Measurements from ENCODE around the gene CHN2. TPM values are rescaled to one million over a fixed set of nuclear protein-coding genes. Genes with fewer than 3 reads are reported as not detected.

Gene CHN2
- total RNA-seq, 1 donor from 2014 or later, result 11.0 TPM

GRCh38 chr7:29224726-29225125 is 30.2 kb downstream of the CHN2 start:
- DNase-seq (ENCODE audit: low spot score), result no peak

DNA sequence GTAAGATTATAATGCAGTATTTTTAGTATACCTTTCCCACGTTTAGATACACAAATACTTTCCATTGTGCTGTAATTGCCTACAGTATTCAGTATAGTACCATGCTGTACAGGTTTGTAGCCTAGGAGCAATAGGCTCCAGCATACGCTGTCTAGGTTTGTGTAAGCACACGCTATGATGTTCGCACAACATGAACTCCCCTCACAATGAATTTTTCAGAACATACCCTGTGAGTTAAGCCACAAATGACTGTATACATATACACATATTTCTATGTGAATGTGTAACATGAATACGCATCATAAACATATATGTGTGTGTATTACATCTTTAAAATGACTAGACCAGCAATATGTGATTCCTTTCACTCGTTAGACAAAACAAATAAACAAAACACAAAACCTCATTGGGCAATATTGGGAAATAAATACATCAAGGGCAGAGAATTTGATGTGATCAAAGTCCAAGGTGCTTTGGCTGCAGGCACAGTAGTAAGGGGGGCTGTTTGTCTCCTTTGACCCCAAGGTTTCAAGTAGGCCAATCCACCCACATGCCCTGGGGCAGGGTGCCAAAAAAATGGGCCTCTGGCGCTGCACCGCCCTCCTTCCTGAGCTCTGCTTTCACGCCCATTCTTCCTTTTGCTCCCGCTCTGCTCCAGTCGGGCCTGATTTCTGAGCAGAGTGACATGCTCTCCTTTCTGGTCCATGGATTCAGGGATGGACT is 33.9 kb downstream of the CHN2 start:
- no peak for DNase-seq (ENCODE audit: low spot score)

- no peak for DNase-seq (ENCODE audit: low spot score)
These were observed 34.5 kb downstream of the CHN2 start for GRCh38 chr7:29229066-29229465.

DNA sequence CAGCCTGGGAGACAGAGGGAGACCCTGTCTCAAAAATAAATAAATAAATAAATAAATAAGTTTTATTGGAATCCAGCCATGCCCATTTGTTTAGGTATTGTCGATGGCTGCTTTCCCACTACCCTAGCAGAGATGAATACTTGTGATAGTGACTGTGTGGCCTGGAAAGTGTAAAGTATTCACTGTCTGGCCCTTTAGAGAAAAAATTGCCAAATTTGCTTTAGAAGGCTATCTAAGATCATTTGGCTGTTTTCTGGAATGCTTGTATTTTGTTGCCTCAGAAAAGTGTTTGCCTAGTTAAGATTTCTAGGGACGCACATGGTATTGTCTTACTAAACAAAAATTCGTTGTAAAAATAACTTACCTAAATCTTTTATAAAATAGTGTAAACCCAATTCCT is 35.4 kb downstream of the CHN2 start:
- DNase-seq (ENCODE audit: low spot score), result no peak

- DNase-seq (ENCODE audit: low spot score), result no peak
These were observed 36.3 kb downstream of the CHN2 start for GRCh38 chr7:29230871-29231345.

DNA sequence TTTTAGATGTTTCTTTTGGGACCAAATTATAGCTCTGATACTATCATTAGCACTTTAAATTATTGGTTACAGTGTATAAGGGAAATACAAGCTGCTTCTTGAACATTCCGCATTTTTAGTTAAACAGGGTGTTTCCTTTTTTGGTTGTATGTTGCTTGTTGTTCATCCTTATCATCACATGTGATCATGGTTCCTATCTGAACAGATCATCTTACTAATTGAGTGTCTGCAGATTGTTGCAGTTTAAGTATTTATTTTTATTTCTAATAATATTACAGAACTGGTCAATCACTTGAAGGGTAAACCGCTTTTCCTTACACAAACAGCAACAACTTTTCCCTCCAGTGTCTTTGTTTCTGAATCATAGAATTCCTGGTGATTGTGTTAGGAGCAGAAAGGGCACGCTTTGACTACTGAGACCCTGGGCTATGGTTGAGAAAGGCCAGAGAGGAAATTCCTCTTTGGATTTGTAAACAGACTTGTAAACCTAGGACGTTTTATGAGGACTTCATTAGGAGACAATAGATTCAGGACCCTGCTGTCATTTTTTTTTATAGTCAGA is 37.2 kb downstream of the CHN2 start:
- no peak for DNase-seq (ENCODE audit: low spot score)

- DNase-seq (ENCODE audit: low spot score), result no peak
These were observed 39.9 kb downstream of the CHN2 start for GRCh38 chr7:29234438-29234837.

GRCh38 chr7:29236071-29236580 is 41.6 kb downstream of the CHN2 start:
- DNase-seq (ENCODE audit: low spot score), result no peak

DNA sequence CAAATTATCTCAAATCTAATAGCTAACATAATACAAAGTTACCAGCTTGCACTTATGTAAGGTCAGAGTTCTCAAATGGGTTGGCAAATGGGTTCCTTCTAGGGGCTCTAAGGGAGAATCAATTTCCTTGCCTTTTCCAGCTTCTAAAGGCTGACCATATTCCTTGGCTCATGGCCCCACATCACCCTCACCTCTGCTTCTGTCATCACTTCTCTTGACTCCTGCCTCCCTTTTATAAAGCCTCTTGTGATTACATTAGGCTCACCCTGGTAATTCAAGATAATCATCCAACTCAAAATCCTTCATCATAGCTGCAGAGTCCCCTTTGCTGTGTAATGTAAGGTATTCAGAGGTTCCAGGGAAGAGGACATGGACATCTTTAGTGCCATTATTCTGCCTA is 42.1 kb downstream of the CHN2 start:
- DNase-seq (ENCODE audit: low spot score), result no peak

GRCh38 chr7:29237489-29237888 is 42.9 kb downstream of the CHN2 start:
- no peak for DNase-seq (ENCODE audit: low spot score)

GRCh38 chr7:29239638-29240037 is 45.1 kb downstream of the CHN2 start:
- DNase-seq (ENCODE audit: low spot score), result no peak

- no peak for DNase-seq (ENCODE audit: low spot score)
These were observed 47.7 kb downstream of the CHN2 start for GRCh38 chr7:29242265-29242664.

GRCh38 chr7:29243910-29244655 is 49.5 kb downstream of the CHN2 start:
- no peak for DNase-seq (ENCODE audit: low spot score)

DNA sequence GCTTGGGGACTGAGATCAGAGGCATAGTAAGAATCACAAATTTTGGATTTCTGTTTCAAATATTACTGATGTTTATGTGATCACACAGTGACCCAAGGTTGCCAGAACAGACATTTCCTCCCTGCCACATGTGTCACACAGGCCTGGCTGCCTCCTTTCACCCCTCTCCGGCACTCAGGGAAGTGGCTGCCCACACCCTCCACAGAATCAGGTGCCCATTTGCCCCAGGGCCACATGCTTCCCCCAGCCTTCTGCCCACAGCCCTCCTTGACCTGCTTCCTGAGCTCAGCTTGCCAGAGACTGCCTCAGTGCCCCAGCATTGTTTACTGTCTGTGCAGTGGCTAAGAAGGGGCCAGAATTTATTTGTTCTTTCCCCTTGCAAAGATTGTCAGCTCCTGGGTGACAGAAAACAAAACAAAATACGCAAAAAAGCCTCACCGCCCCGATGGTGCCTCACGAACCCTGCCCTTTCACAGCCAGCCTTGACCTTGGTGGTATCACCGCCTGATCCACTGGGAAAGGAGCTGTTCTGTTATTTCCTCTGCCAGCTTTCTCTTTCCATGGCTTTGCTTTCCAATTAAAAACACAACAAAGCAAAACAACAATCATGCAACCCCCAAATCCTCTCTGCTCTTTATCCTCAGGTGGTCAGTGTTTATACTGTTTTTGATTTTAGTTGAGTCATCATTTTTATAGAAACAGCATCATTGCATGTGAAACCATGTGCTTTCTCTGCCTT is 52.8 kb downstream of the CHN2 start:
- no peak for DNase-seq (ENCODE audit: low spot score)

- no peak for DNase-seq (ENCODE audit: low spot score)
These were observed 53.3 kb downstream of the CHN2 start for GRCh38 chr7:29247963-29248236.

- DNase-seq (ENCODE audit: low spot score), result no peak
These were observed 54.3 kb downstream of the CHN2 start for GRCh38 chr7:29248713-29249382.

DNA sequence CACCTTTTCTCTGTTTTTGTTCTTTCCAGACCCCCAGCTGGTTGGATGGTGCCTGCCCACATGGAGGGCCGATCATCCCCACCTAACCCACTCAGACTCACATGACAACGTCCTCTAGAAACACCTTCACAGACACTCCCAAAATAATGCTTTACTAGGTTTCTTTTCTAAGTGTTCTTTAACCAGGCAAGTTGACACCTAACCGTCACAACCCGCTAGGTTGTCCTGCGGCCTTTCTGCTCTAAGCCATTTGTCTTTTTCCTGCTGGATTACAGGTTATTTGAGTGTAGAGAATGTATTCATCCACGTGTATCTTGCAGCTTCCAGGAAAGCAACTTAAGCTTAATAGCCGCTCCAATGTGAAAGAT is 54.8 kb downstream of the CHN2 start:
- DNase-seq (ENCODE audit: low spot score), result no peak

DNA sequence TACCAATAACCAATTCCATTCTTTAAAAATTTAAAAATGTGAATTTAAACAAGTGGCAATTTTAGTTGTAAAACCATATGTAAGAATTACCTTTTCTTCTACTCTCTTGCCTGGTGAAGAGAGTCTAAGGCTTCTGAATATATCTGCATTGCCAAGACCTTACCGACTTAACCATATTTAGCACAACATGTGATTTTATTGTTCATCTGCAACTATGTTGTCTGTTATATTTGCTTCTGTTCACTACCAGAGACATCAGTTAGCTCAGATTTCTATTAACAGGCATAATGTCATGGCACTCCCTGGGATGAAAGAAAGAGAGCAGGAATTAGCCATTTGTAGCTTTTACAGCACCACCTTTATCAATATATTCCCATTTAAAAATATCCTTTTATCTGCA is 55.3 kb downstream of the CHN2 start:
- no peak for DNase-seq (ENCODE audit: low spot score)

DNA sequence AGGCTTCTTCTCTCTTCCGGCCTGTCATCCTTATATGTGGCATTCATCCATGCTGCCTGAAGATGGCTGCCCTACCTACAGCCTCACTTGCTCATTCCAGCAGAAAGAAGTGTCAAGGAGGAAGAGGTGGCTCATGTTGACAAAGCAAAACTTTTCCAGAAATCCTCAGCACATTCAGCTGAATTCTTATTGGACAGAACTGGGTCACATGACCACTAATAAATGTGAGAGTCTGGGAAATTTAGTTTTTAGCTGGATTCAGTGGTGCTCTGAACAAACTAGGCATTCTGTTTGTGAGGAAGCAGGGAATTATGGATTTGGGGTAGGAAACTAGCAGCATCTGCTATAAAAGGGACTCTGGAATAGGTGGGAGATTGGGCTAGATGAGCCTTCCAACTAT is 58.6 kb downstream of the CHN2 start:
- DNase-seq (ENCODE audit: low spot score), result no peak

- DNase-seq (ENCODE audit: low spot score), result no peak
These were observed 60.0 kb downstream of the CHN2 start for GRCh38 chr7:29254591-29254990.

GRCh38 chr7:29255199-29255878 is 60.8 kb downstream of the CHN2 start:
- DNase-seq (ENCODE audit: low spot score), result no peak
